ENCODE results near the gene CRLF3. TPM values are rescaled to one million over a fixed set of nuclear protein-coding genes. Genes with fewer than 3 reads are reported as not detected.
"Not testable (repeated sequence)": the region's sequence is repeated elsewhere in the genome, so short reads cannot be mapped to it uniquely, and the experiment has no call there.

CRLF3 gene
- total RNA-seq, 1 experiment from 2014 or later: 15.0 TPM

DNA sequence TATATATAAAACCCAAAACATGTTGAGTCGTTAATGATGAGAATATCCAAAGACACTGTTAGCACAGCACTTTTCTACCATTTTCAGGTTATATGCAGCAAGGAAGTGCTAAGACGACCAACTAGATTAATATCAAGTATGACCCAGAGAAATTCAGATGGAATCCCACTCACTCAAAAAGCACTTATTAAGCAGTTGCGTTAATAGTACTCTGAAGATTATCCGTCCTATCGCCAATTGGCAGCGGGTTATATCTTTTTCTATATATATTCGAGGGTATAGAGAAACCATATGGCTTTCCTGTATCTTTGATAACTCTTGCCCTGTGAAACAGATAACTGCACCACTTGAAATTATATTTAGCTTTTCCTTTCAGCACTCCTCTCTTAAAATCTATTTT is 1.1 kb downstream of the CRLF3 start:
- no peaks in the 10 kb centered on the region for H3K9me3 Mint-ChIP-seq (ENCODE audit: unreplicated experiment)
- TF ChIP-seq, protein P1, sequence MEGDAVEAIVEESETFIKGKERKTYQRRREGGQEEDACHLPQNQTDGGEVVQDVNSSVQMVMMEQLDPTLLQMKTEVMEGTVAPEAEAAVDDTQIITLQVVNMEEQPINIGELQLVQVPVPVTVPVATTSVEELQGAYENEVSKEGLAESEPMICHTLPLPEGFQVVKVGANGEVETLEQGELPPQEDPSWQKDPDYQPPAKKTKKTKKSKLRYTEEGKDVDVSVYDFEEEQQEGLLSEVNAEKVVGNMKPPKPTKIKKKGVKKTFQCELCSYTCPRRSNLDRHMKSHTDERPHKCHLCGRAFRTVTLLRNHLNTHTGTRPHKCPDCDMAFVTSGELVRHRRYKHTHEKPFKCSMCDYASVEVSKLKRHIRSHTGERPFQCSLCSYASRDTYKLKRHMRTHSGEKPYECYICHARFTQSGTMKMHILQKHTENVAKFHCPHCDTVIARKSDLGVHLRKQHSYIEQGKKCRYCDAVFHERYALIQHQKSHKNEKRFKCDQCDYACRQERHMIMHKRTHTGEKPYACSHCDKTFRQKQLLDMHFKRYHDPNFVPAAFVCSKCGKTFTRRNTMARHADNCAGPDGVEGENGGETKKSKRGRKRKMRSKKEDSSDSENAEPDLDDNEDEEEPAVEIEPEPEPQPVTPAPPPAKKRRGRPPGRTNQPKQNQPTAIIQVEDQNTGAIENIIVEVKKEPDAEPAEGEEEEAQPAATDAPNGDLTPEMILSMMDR (IDR thresholded peaks at IDR 0.05; ENCODE audit: unreplicated experiment): no peak
- peaks cover 14% of the 10 kb centered on the region for H3K36me3 Mint-ChIP-seq (ENCODE audit: insufficient read depth, unreplicated experiment)
- no peak for DNase-seq (ENCODE audit: unreplicated experiment)
- TSS peak; percentile 32 for BruUV-seq (replicated peaks)
- ChIA-PET POLR2A (interaction anchor here (1.1 to 2.5 kb wide), 8 partner anchors 10 to 346 kb away, joined by 3 to 17 read pairs (median 6); partner anchors contain the start of genes ATAD5, GOSR1 and RNF135), CTCF (interaction anchor here (0.6 to 1.6 kb wide), 4 partner anchors 11 to 298 kb away, joined by 5 to 7 read pairs (median 6); no protein-coding TSS in a partner anchor)
- intact Hi-C loops (cut with micrococcal nuclease): loop anchor here (5.0 kb wide), 1 partner anchor 481 kb away; no protein-coding TSS in a partner anchor
- H3K27ac Mint-ChIP-seq (ENCODE audit: low read depth, unreplicated experiment): peak overlapping the region; percentile 83
- no peaks in the 10 kb centered on the region for H3K27me3 Mint-ChIP-seq (ENCODE audit: insufficient read depth, unreplicated experiment)
- peaks cover 16% of the 10 kb centered on the region for H3K4me1 Mint-ChIP-seq (ENCODE audit: insufficient read depth, unreplicated experiment)
- peak overlapping the region; percentile 100 for H3K4me3 Mint-ChIP-seq (ENCODE audit: unreplicated experiment)

DNA sequence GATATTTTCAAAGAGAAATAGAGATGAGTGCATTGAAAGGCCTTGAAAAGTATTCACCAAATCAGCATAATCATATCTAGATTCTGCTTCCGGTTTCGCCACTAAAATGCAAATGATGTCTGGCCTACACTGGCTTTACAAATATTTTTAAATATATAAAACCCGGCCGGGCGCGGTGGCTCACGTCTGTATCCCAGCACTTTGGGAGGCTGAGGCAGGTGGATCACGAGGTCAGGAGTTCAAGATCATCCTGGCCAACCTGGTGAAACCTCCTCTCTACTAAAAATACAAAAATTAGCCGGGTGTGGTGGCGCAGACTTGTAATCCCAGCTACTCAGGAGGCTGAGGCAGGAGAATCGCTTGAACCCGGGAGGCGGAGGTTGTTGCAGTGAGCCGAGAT is 1.6 kb downstream of the CRLF3 start:
- DNase-seq (ENCODE audit: unreplicated experiment); BruUV-seq (replicated peaks); H3K27ac Mint-ChIP-seq (ENCODE audit: low read depth, unreplicated experiment); H3K9me3 Mint-ChIP-seq (ENCODE audit: unreplicated experiment); H3K27me3 Mint-ChIP-seq (ENCODE audit: insufficient read depth, unreplicated experiment): not testable (repeated sequence)
- peaks cover 16% of the 10 kb centered on the region for H3K4me1 Mint-ChIP-seq (ENCODE audit: insufficient read depth, unreplicated experiment)
- H3K36me3 Mint-ChIP-seq (ENCODE audit: insufficient read depth, unreplicated experiment): peaks cover 14% of the 10 kb centered on the region
- ChIA-PET POLR2A (interaction anchor here (1.1 to 2.5 kb wide), 5 partner anchors 8 to 491 kb away, joined by 4 to 14 read pairs (median 5); partner anchors contain the start of genes ATAD5, EVI2B and RNF135), CTCF (interaction anchor here (0.6 kb wide), 1 partner anchor 556 kb away, joined by 3 read pairs; no protein-coding TSS in a partner anchor)
- intact Hi-C loops (cut with micrococcal nuclease): loop anchor here (5.0 kb wide), 1 partner anchor 481 kb away; no protein-coding TSS in a partner anchor
- peak overlapping the region; percentile 50 for H3K4me3 Mint-ChIP-seq (ENCODE audit: unreplicated experiment)

DNA sequence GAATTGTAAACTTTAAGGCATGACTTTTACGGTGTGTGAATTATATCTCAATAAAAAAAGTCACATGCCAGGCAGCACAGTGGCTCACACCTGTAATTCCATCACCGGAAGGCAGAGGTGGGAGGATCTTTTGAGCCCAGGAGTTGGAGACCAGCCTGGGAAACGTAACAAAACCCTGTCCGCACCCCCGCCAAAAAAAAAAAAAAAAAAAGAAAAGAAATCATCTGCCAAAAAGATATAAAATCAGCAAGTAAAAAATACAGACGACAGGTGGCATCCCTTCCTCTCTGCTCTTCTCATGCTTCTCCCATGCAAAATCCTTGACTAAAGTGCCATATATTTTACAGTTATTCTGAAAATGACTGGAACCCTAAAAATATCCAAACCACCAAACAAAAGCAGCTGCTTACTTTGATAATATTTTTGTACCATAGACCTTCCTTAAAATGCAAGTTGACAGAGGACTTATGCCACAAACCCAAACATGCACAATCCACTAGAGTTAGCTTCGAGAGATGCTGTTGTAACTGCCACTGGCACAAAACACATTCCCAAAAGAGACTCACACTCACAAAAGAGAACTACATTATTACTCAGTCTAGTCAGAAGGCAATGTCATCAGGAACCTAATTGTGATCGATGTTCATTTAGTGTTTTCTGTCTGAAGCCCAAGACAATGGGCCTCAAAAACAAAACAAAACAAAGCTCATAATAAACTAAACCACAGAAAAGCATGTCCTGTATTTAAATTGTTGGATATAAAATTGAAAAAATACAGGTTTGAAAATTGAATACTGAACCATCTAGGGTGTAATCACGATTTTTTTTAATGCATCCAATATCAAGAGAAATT is 2.4 kb downstream of the CRLF3 start:
- intact Hi-C loops (cut with micrococcal nuclease): loop anchor here (5.0 kb wide), 1 partner anchor 480 kb away; no protein-coding TSS in a partner anchor
- H3K27ac Mint-ChIP-seq (ENCODE audit: low read depth, unreplicated experiment): peak overlapping the region; percentile 39
- BruUV-seq (replicated peaks): no TSS peak

DNA sequence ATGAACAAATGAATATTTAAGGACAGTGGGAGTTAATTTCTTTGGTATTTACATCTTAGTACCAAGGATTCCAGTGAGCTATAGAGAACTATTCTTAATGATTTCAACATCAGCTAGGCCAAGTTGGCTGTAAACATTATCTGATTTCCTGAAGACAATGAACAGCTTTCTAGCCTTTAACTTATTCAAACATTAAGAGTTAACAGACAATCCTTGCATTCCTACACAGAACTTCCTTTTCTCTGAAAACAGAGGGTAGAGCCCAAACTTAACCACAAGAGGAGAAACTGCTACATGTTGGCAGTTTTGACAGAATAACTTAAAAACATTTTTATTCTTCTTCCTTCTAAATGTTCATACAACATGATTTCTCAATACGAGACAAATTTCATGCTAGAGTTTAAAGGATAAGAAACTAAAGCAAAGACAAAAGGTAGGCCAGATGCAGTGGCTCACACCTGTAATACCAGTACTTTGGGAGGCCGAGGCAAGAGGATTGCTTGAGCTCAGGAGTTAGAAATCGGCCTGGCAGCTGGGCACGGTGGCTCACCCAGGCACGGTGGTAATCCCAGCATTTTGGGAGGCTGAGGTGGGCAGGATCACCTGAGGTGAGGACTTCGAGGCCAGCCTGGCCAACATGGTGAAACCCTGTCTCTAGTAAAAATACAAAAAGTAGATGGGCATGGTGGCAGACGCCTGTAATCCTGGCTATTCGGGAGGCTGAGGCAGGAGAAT is 4.4 kb downstream of the CRLF3 start:
- POLR2A ChIA-PET: interaction anchor here (0.9 kb wide), 1 partner anchor 12 kb away, joined by 5 read pairs; the partner anchor contains the start of gene ATAD5
- BruUV-seq (replicated peaks): no TSS peak
- CTCF ChIA-PET: interaction anchor here (0.6 to 0.7 kb wide), 3 partner anchors 232 to 552 kb away, joined by 3 read pairs; no protein-coding TSS in a partner anchor

More for the DNA sequence above, 2.4 kb downstream of the CRLF3 start:
- Mint-ChIP-seq H3K9me3 (ENCODE audit: unreplicated experiment) (no peaks in the 10 kb centered on the region), H3K36me3 (ENCODE audit: insufficient read depth, unreplicated experiment) (peaks cover 14% of the 10 kb centered on the region), H3K27me3 (ENCODE audit: insufficient read depth, unreplicated experiment) (no peaks in the 10 kb centered on the region), H3K4me1 (ENCODE audit: insufficient read depth, unreplicated experiment) (peaks cover 16% of the 10 kb centered on the region), H3K4me3 (ENCODE audit: unreplicated experiment) (peak overlapping the region; percentile 50)
- ChIA-PET POLR2A (interaction anchor here (0.7 to 1.3 kb wide), 9 partner anchors 9 to 492 kb away, joined by 3 to 8 read pairs (median 4); partner anchors contain the start of genes ATAD5 and EVI2B), CTCF (interaction anchor here (0.6 to 1.0 kb wide), 5 partner anchors 9 to 1111 kb away, joined by 3 to 4 read pairs (median 3); no protein-coding TSS in a partner anchor)
- peak; percentile 19 for DNase-seq (ENCODE audit: unreplicated experiment)
- TF ChIP-seq, protein P1 (IDR thresholded peaks at IDR 0.05; ENCODE audit: unreplicated experiment): no peak

More for the DNA sequence above, 4.4 kb downstream of the CRLF3 start:
- TF ChIP-seq, protein P1 (IDR thresholded peaks at IDR 0.05; ENCODE audit: unreplicated experiment): no peak
- Mint-ChIP-seq H3K9me3 (ENCODE audit: unreplicated experiment) (no peaks in the 10 kb centered on the region), H3K27ac (ENCODE audit: low read depth, unreplicated experiment) (peak overlapping the region; percentile 16), H3K36me3 (ENCODE audit: insufficient read depth, unreplicated experiment) (peaks cover 14% of the 10 kb centered on the region), H3K4me1 (ENCODE audit: insufficient read depth, unreplicated experiment) (peaks cover 16% of the 10 kb centered on the region), H3K4me3 (ENCODE audit: unreplicated experiment) (no peak overlapping the region), H3K27me3 (ENCODE audit: insufficient read depth, unreplicated experiment) (no peaks in the 10 kb centered on the region)
- intact Hi-C loops (cut with micrococcal nuclease): loop anchor here (5.0 kb wide), 1 partner anchor 478 kb away; no protein-coding TSS in a partner anchor
- DNase-seq (ENCODE audit: unreplicated experiment): no peak

Data from MCF 10A (cell line).